ENCODE measurements around the gene PRDM15. TPM values are rescaled to one million over a fixed set of nuclear protein-coding genes. Genes with fewer than 3 reads are reported as not detected.

The PRDM15 gene
- total RNA-seq, 2 experiments from 2014 or later = 10.4 to 12.0 TPM

- Histone ChIP-seq H3K9me3 (ENCODE audit: control insufficient read depth in 1 of 2, insufficient read depth in 1 of 2, low read length in 2 of 2) (no peaks in the 10 kb centered on the region), H3K27me3 (ENCODE audit: control insufficient read depth in 1 of 2, insufficient read depth in 2 of 2, low read length in 2 of 2) (no peaks in the 10 kb centered on the region), H3K27ac (ENCODE audit: low read depth in 1 of 2, low read length in 2 of 2) (no peak overlapping the region), H3K4me1 (ENCODE audit: insufficient read depth, low read length) (peaks cover 14% of the 10 kb centered on the region), H3K36me3 (ENCODE audit: insufficient read depth, low read length) (peaks cover 34% of the 10 kb centered on the region), H3K4me3 (ENCODE audit: low read length) (no peak overlapping the region)
- DNase-seq (no peak), ATAC-seq (ENCODE audit: poor library complexity) (no peak)
- Mint-ChIP-seq H3K4me1 (ENCODE audit: low read depth) (peaks cover 26% of the 10 kb centered on the region), H3K36me3 (ENCODE audit: low read depth) (peaks cover 43% of the 10 kb centered on the region), H3K4me3 (no peak overlapping the region), H3K9me3 (no peaks in the 10 kb centered on the region), H3K27me3 (no peaks in the 10 kb centered on the region), H3K27ac (no peak overlapping the region)
- ChIA-PET POLR2A (no interaction called here), CTCF (no interaction called here)
- intact Hi-C loops (cut with DNase I, micrococcal nuclease) = no loop called here
- TF ChIP-seq, protein P1, sequence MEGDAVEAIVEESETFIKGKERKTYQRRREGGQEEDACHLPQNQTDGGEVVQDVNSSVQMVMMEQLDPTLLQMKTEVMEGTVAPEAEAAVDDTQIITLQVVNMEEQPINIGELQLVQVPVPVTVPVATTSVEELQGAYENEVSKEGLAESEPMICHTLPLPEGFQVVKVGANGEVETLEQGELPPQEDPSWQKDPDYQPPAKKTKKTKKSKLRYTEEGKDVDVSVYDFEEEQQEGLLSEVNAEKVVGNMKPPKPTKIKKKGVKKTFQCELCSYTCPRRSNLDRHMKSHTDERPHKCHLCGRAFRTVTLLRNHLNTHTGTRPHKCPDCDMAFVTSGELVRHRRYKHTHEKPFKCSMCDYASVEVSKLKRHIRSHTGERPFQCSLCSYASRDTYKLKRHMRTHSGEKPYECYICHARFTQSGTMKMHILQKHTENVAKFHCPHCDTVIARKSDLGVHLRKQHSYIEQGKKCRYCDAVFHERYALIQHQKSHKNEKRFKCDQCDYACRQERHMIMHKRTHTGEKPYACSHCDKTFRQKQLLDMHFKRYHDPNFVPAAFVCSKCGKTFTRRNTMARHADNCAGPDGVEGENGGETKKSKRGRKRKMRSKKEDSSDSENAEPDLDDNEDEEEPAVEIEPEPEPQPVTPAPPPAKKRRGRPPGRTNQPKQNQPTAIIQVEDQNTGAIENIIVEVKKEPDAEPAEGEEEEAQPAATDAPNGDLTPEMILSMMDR (IDR thresholded peaks at IDR 0.05) = no peak
These were observed 40.7 kb upstream of the PRDM15 start for GRCh38 chr21:41919666-41920398.

DNA sequence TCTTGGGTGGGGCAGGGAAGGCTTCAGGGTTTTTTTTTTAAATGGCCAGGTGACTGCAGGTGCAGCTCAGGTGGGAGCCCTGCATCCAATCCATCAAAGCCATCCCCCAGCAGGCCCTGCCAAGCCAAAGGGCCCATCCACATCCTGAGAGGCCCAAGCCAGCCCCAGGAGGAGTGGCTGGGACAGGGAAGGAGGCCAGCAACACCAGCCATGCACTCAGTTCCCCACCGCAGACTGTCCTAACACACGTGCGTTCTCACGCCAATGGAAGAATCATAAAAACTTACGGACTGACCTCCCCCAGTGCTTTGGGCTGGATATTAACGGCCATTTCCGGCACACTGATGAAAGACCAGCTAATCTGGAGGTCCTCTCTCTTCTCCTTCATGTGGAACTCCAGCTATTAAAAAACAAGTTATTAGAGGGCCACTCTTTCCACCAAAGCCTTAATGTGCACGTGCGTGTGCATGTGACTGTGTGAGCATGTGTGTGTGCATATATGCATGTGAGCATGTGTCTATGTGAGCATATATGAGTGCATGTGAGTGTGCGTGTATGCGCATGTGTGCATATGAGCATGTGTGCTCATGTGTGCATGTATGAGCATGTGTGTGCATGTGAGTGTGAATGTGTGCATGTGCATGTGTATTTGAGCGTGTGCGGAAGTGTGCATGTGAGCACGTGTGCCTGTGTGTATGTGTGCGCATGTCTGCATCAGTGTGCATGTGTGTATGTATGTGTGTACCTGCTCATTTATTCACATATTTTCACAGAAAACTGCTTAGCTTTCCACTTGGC lies 39.6 kb upstream of the PRDM15 start:
- no peak overlapping the region for H3K27ac Mint-ChIP-seq
- no peak overlapping the region for H3K27ac ChIP-seq (ENCODE audit: low read depth in 1 of 2, low read length in 2 of 2)
- ATAC-seq (ENCODE audit: poor library complexity) = no peak
- peaks cover 4% of the 10 kb centered on the region for H3K4me1 ChIP-seq (ENCODE audit: insufficient read depth, low read length)
- no peaks in the 10 kb centered on the region for H3K27me3 Mint-ChIP-seq
- peaks cover 46% of the 10 kb centered on the region for H3K36me3 Mint-ChIP-seq (ENCODE audit: low read depth)
- no peaks in the 10 kb centered on the region for H3K9me3 Mint-ChIP-seq
- TF ChIP-seq, protein P1 (IDR thresholded peaks at IDR 0.05) = no peak
- ChIA-PET CTCF (no interaction called here), POLR2A (interaction anchor here (1.3 kb wide), 1 partner anchor 10 kb away, joined by 3 read pairs; no protein-coding TSS in a partner anchor)
- DNase-seq = no peak
- no peaks in the 10 kb centered on the region for H3K9me3 ChIP-seq (ENCODE audit: control insufficient read depth in 1 of 2, insufficient read depth in 1 of 2, low read length in 2 of 2)
- H3K4me3 ChIP-seq (ENCODE audit: low read length) = no peak overlapping the region
- no peaks in the 10 kb centered on the region for H3K27me3 ChIP-seq (ENCODE audit: control insufficient read depth in 1 of 2, insufficient read depth in 2 of 2, low read length in 2 of 2)
- intact Hi-C loops (cut with DNase I, micrococcal nuclease) = no loop called here
- no peak overlapping the region for H3K4me3 Mint-ChIP-seq
- H3K36me3 ChIP-seq (ENCODE audit: insufficient read depth, low read length) = peaks cover 39% of the 10 kb centered on the region
- H3K4me1 Mint-ChIP-seq (ENCODE audit: low read depth) = peaks cover 16% of the 10 kb centered on the region

DNA sequence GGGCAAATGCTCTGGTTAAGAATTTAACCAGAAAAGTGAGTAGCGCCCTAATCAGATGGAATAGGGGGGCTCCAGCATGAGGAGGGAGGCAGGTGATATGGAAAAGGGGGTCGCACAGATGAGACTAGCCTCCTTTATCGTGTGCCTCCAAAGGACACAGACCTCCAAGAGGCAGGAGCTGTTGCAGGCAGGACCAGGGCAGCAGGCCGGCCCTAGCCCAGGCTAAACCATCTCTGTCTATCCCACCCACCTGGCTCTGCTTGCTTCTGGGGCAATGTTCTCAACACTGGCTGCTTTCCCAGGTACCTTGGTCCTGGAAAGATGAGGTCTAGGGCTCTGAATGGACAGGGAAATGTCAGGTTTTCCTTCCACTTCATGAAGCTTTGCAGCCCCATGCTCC lies 38.4 kb upstream of the PRDM15 start:
- Mint-ChIP-seq H3K27ac (no peak overlapping the region), H3K36me3 (ENCODE audit: low read depth) (peaks cover 48% of the 10 kb centered on the region), H3K9me3 (no peaks in the 10 kb centered on the region), H3K4me1 (ENCODE audit: low read depth) (peaks cover 6% of the 10 kb centered on the region), H3K4me3 (no peak overlapping the region), H3K27me3 (no peaks in the 10 kb centered on the region)
- intact Hi-C loops (cut with DNase I, micrococcal nuclease) = no loop called here
- Histone ChIP-seq H3K36me3 (ENCODE audit: insufficient read depth, low read length) (peaks cover 51% of the 10 kb centered on the region), H3K27ac (ENCODE audit: low read depth in 1 of 2, low read length in 2 of 2) (no peak overlapping the region), H3K27me3 (ENCODE audit: control insufficient read depth in 1 of 2, insufficient read depth in 2 of 2, low read length in 2 of 2) (no peaks in the 10 kb centered on the region), H3K4me3 (ENCODE audit: low read length) (no peak overlapping the region), H3K9me3 (ENCODE audit: control insufficient read depth in 1 of 2, insufficient read depth in 1 of 2, low read length in 2 of 2) (no peaks in the 10 kb centered on the region), H3K4me1 (ENCODE audit: insufficient read depth, low read length) (no peaks in the 10 kb centered on the region)
- ChIA-PET CTCF (no interaction called here), POLR2A (interaction anchor here (0.7 kb wide), 1 partner anchor 11 kb away, joined by 3 read pairs; no protein-coding TSS in a partner anchor)
- DNase-seq (no peak), ATAC-seq (ENCODE audit: poor library complexity) (no peak)
- TF ChIP-seq, protein P1 (IDR thresholded peaks at IDR 0.05) = no peak
